CD8-positive, alpha-beta memory T cell (primary cell): ENCODE measurements around the gene S100A10. TPM values are rescaled to one million over a fixed set of nuclear protein-coding genes. Genes with fewer than 3 reads are reported as not detected.
A peak's percentile ranks its signal among the peaks of the same experiment; 100 is the strongest.

Experiments
- CTCF ChIA-PET: fragments of 350-600 bp; sonication (Branson Sonifier 250); formaldehyde crosslinking; loops from one replicate; lab custom pipeline; 2021; ENCODE audit warnings: antibody characterized with exemption; lab: Charles Lee
- POLR2A ChIA-PET: fragments of 350-600 bp; sonication (Branson Sonifier 250); formaldehyde crosslinking; loops from one replicate; lab custom pipeline; 2021; ENCODE audit warnings: antibody characterized with exemption; lab: Charles Lee
- DNase-seq, 5 donors: peaks; one replicate each; pipeline versions ENCODE4 v3.0.0 to v3.0.0-alpha.2; 2020 to 2022; ENCODE audit warnings: mixed read lengths in 1 of 5
- H3K27ac ChIP-seq: one replicate; pipeline ENCODE4 v1.7.0; 2013; ENCODE audit warnings: low read depth, mild to moderate bottlenecking, low read length, moderate library complexity
- H3K27me3 ChIP-seq: 2 replicates; pipeline ENCODE4 v1.7.0; 2013; ENCODE audit warnings: low read length, mild to moderate bottlenecking; ENCODE audit not compliant: insufficient read depth, poor library complexity, severe bottlenecking
- H3K36me3 ChIP-seq: 2 replicates; pipeline ENCODE4 v1.7.0; 2013; ENCODE audit warnings: mild to moderate bottlenecking, low read length, moderate library complexity; ENCODE audit not compliant: insufficient read depth
- H3K4me1 ChIP-seq: 2 replicates; pipeline ENCODE4 v1.7.0; 2013; ENCODE audit warnings: mild to moderate bottlenecking, low read length, moderate library complexity; ENCODE audit not compliant: insufficient read depth
- H3K4me3 ChIP-seq: 2 replicates; pipeline ENCODE4 v1.7.0; 2013; ENCODE audit warnings: mild to moderate bottlenecking, low read length
- H3K9me3 ChIP-seq: 2 replicates; pipeline ENCODE4 v1.7.0; 2013; ENCODE audit warnings: mild to moderate bottlenecking, low read length
- H3K27ac Mint-ChIP-seq, 8 donors: one replicate each; pipeline ENCODE4 v1.8.0; 2020 to 2021; ENCODE audit warnings: mixed read lengths in 8 of 8, mild to moderate bottlenecking in 6 of 8, inconsistent platforms in 3 of 8, moderate library complexity in 3 of 8
- H3K27me3 Mint-ChIP-seq, 2 donors: one replicate each; pipeline ENCODE4 v1.8.0; 2020 to 2021; ENCODE audit warnings: mixed read lengths in 2 of 2, mild to moderate bottlenecking in 1 of 2, moderate library complexity in 1 of 2
- H3K36me3 Mint-ChIP-seq, 3 donors: one replicate each; pipeline ENCODE4 v1.8.0; 2020 to 2021; ENCODE audit warnings: mixed read lengths in 3 of 3, inconsistent platforms in 1 of 3, mild to moderate bottlenecking in 1 of 3
- H3K4me1 Mint-ChIP-seq, 3 donors: one replicate each; pipeline ENCODE4 v1.8.0; 2020 to 2021; ENCODE audit warnings: mixed read lengths in 3 of 3, inconsistent platforms in 1 of 3, mild to moderate bottlenecking in 1 of 3
- H3K4me3 Mint-ChIP-seq, 7 donors: one replicate each; pipeline ENCODE4 v1.8.0; 2020 to 2021; ENCODE audit warnings: mixed read lengths in 7 of 7, mild to moderate bottlenecking in 6 of 7, moderate library complexity in 4 of 7, inconsistent platforms in 2 of 7
- H3K9me3 Mint-ChIP-seq, 5 donors: one replicate each; pipeline ENCODE4 v1.8.0; 2020 to 2022; ENCODE audit warnings: mixed read lengths in 5 of 5, mild to moderate bottlenecking in 3 of 5, moderate library complexity in 2 of 5, inconsistent platforms in 1 of 5
- polyA plus RNA-seq: library from polyadenylated mRNA; unstranded; fragments of 300-500 nt; fragmentation: Illumina TruSeq; gene quantifications from one replicate; pipeline ENCODE4 v1.2.3, GENCODE V29; 2021
- total RNA-seq, 2 experiments: library from RNA; stranded (reverse); gene quantifications; one replicate each; pipeline ENCODE4 v1.2.3, GENCODE V29; 2021

S100A10 gene
- total and polyA plus RNA-seq, 3 experiments from 2014 or later, result 263 to 1,167 (median 279) TPM

GRCh38 chr1:151998611-151999362, 5.1 kb upstream of the S100A10 start:
- Histone ChIP-seq H3K36me3 (no peaks in the 10 kb centered on the region), H3K27me3 (no peaks in the 10 kb centered on the region), H3K9me3 (no peaks in the 10 kb centered on the region), H3K4me1 (peaks cover 6% of the 10 kb centered on the region), H3K27ac (no peak overlapping the region), H3K4me3 (no peak overlapping the region)
- no peak for DNase-seq
- Mint-ChIP-seq H3K36me3 (peaks cover 0 to 3% (median 0%) of the 10 kb centered on the region in 3 donors), H3K9me3 (no peaks in the 10 kb centered on the region), H3K27me3 (peaks cover 6 to 11% of the 10 kb centered on the region in 2 donors), H3K27ac (no peak overlapping the region), H3K4me1 (peaks cover 7 to 17% (median 7%) of the 10 kb centered on the region in 3 donors), H3K4me3 (no peak overlapping the region)
- ChIA-PET CTCF (interaction anchor here (1.0 to 19.1 kb wide), 7 partner anchors 11 to 405 kb away, joined by 3 to 339 read pairs (median 31); no protein-coding TSS in a partner anchor), POLR2A (interaction anchor here (1.1 kb wide), 1 partner anchor 31 kb away, joined by 3 read pairs; no protein-coding TSS in a partner anchor)

GRCh38 chr1:151997284-151997570, 3.6 kb upstream of the S100A10 start:
- Histone ChIP-seq H3K27me3 (no peaks in the 10 kb centered on the region), H3K4me1 (peaks cover 13% of the 10 kb centered on the region), H3K9me3 (no peaks in the 10 kb centered on the region), H3K4me3 (no peak overlapping the region), H3K27ac (no peak overlapping the region), H3K36me3 (no peaks in the 10 kb centered on the region)
- Mint-ChIP-seq H3K27me3 (peaks cover 6% of the 10 kb centered on the region in 2 donors), H3K4me3 (peak overlapping the region in 1 of 7 donors; percentile 16), H3K36me3 (peaks cover 0 to 9% (median 0%) of the 10 kb centered on the region in 3 donors), H3K9me3 (no peaks in the 10 kb centered on the region), H3K27ac (peak overlapping the region in 1 of 8 donors; percentile 11), H3K4me1 (peaks cover 16 to 25% (median 17%) of the 10 kb centered on the region in 3 donors)
- ChIA-PET CTCF (interaction anchor here (2.5 to 19.1 kb wide), 5 partner anchors 10 to 60 kb away, joined by 9 to 339 read pairs (median 31); no protein-coding TSS in a partner anchor), POLR2A (no interaction called here)
- no peak for DNase-seq

- ChIA-PET POLR2A (interaction anchor here (0.6 kb wide), 1 partner anchor 32 kb away, joined by 3 read pairs; no protein-coding TSS in a partner anchor), CTCF (interaction anchor here (0.7 to 19.1 kb wide), 12 partner anchors 9 to 402 kb away, joined by 3 to 339 read pairs (median 6); no protein-coding TSS in a partner anchor)
- H3K27ac ChIP-seq, result no peak overlapping the region
- no peaks in the 10 kb centered on the region for H3K9me3 Mint-ChIP-seq
- H3K27me3 Mint-ChIP-seq, result peaks cover 0 to 3% of the 10 kb centered on the region in 2 donors
- peak overlapping the region in 5 of 8 donors; percentile 35 to 98 (median 96) for H3K27ac Mint-ChIP-seq
- H3K4me3 ChIP-seq, result no peak overlapping the region
- H3K9me3 ChIP-seq, result no peaks in the 10 kb centered on the region
- H3K4me1 Mint-ChIP-seq, result peaks cover 30 to 39% (median 30%) of the 10 kb centered on the region in 3 donors
- no peak for DNase-seq
- H3K36me3 ChIP-seq, result no peaks in the 10 kb centered on the region
- H3K4me3 Mint-ChIP-seq, result peak overlapping the region in 1 of 7 donors; percentile 24
- peaks cover 0 to 15% (median 0%) of the 10 kb centered on the region in 3 donors for H3K36me3 Mint-ChIP-seq
- peaks cover 26% of the 10 kb centered on the region for H3K4me1 ChIP-seq
- H3K27me3 ChIP-seq, result no peaks in the 10 kb centered on the region
These were observed 2.1 kb upstream of the S100A10 start for GRCh38 chr1:151995774-151996173.

GRCh38 chr1:151994956-151995355, 1.3 kb upstream of the S100A10 start:
- peaks cover 0 to 19% (median 0%) of the 10 kb centered on the region in 3 donors for H3K36me3 Mint-ChIP-seq
- H3K4me3 ChIP-seq, result no peak overlapping the region
- peak overlapping the region in 6 of 7 donors; percentile 9 to 66 (median 52) for H3K4me3 Mint-ChIP-seq
- no peaks in the 10 kb centered on the region for H3K27me3 Mint-ChIP-seq
- ChIA-PET POLR2A (no interaction called here), CTCF (interaction anchor here (2.0 to 19.1 kb wide), 5 partner anchors 7 to 60 kb away, joined by 9 to 339 read pairs (median 15); no protein-coding TSS in a partner anchor)
- H3K27ac ChIP-seq, result no peak overlapping the region
- H3K9me3 Mint-ChIP-seq, result no peaks in the 10 kb centered on the region
- H3K4me1 ChIP-seq, result peaks cover 33% of the 10 kb centered on the region
- DNase-seq, result no peak
- no peaks in the 10 kb centered on the region for H3K9me3 ChIP-seq
- peaks cover 38 to 48% (median 38%) of the 10 kb centered on the region in 3 donors for H3K4me1 Mint-ChIP-seq
- no peaks in the 10 kb centered on the region for H3K36me3 ChIP-seq
- no peaks in the 10 kb centered on the region for H3K27me3 ChIP-seq
- peak overlapping the region; percentile 64 to 98 (median 90) for H3K27ac Mint-ChIP-seq

GRCh38 chr1:151993084-151993733, 450 bp downstream of the S100A10 start:
- ChIA-PET CTCF (interaction anchor here (1.0 to 19.1 kb wide), 5 partner anchors 9 to 60 kb away, joined by 3 to 339 read pairs (median 4); no protein-coding TSS in a partner anchor), POLR2A (interaction anchor here (0.6 to 1.6 kb wide), 3 partner anchors 22 to 84 kb away, joined by 3 to 4 read pairs (median 3); partner anchors contain the start of gene THEM4)
- Mint-ChIP-seq H3K9me3 (no peaks in the 10 kb centered on the region), H3K36me3 (peaks cover 0 to 29% (median 0%) of the 10 kb centered on the region in 3 donors), H3K4me1 (peaks cover 54 to 65% (median 56%) of the 10 kb centered on the region in 3 donors), H3K27ac (peak overlapping the region; percentile 95 to 99 (median 98)), H3K4me3 (peak overlapping the region; percentile 96 to 100 (median 97)), H3K27me3 (no peaks in the 10 kb centered on the region)
- peaks cover 47% of the 10 kb centered on the region for H3K4me1 ChIP-seq
- peak overlapping the region; percentile 87 for H3K27ac ChIP-seq
- peak overlapping the region; percentile 79 for H3K4me3 ChIP-seq
- no peaks in the 10 kb centered on the region for H3K27me3 ChIP-seq
- H3K36me3 ChIP-seq, result no peaks in the 10 kb centered on the region
- H3K9me3 ChIP-seq, result no peaks in the 10 kb centered on the region
- peak; percentile 27 to 59 (median 41) for DNase-seq

GRCh38 chr1:151992303-151993083, 1.2 kb downstream of the S100A10 start:
- Histone ChIP-seq H3K27ac (peak overlapping the region; percentile 87), H3K9me3 (no peaks in the 10 kb centered on the region), H3K36me3 (no peaks in the 10 kb centered on the region), H3K27me3 (no peaks in the 10 kb centered on the region), H3K4me1 (peaks cover 50% of the 10 kb centered on the region), H3K4me3 (peak overlapping the region; percentile 79)
- Mint-ChIP-seq H3K27me3 (no peaks in the 10 kb centered on the region), H3K9me3 (no peaks in the 10 kb centered on the region), H3K4me3 (peak overlapping the region; percentile 96 to 100 (median 97)), H3K36me3 (peaks cover 0 to 34% (median 0%) of the 10 kb centered on the region in 3 donors), H3K27ac (peak overlapping the region; percentile 95 to 99 (median 98)), H3K4me1 (peaks cover 59 to 71% (median 62%) of the 10 kb centered on the region in 3 donors)
- CTCF ChIA-PET, result interaction anchor here (1.0 to 19.1 kb wide), 5 partner anchors 10 to 59 kb away, joined by 3 to 339 read pairs (median 4); no protein-coding TSS in a partner anchor
- peak in 2 of 5 donors; percentile 30 to 40 for DNase-seq
- POLR2A ChIA-PET, result interaction anchor here (0.9 to 1.6 kb wide), 3 partner anchors 22 to 84 kb away, joined by 3 read pairs; partner anchors contain the start of gene THEM4
